ENCODE results near the gene MCU.
"Not testable (repeated sequence)": the region's sequence is repeated elsewhere in the genome, so short reads cannot be mapped to it uniquely, and the experiment has no call there.

Gene MCU

GRCh38 chr10:72732521-72732920 lies 40.6 kb downstream of the MCU start:
- DNase-seq: no peak

GRCh38 chr10:72733989-72734388 lies 42.0 kb downstream of the MCU start:
- DNase-seq: no peak

GRCh38 chr10:72735288-72735936 lies 43.5 kb downstream of the MCU start:
- no peak for DNase-seq

- no peak for DNase-seq
Measured at GRCh38 chr10:72736176-72736827, 44.4 kb downstream of the MCU start.

GRCh38 chr10:72736828-72737220 lies 44.9 kb downstream of the MCU start:
- no peak for DNase-seq

- DNase-seq: not testable (repeated sequence)
Measured at GRCh38 chr10:72737357-72737756, 45.4 kb downstream of the MCU start.

GRCh38 chr10:72738486-72738885 lies 46.5 kb downstream of the MCU start:
- DNase-seq: no peak

GRCh38 chr10:72740528-72740927 lies 48.6 kb downstream of the MCU start:
- DNase-seq: no peak

- no peak for DNase-seq
Measured at GRCh38 chr10:72742092-72742491, 50.1 kb downstream of the MCU start.

- DNase-seq: no peak
Measured at GRCh38 chr10:72742797-72743196, 50.9 kb downstream of the MCU start.

GRCh38 chr10:72744566-72744965 lies 52.6 kb downstream of the MCU start:
- no peak for DNase-seq

- DNase-seq: no peak
Measured at GRCh38 chr10:72746426-72747363, 54.8 kb downstream of the MCU start.

- no peak for DNase-seq
Measured at GRCh38 chr10:72747521-72747920, 55.6 kb downstream of the MCU start.

- no peak for DNase-seq
Measured at GRCh38 chr10:72753760-72754231, 61.9 kb downstream of the MCU start.

GRCh38 chr10:72754275-72755032 lies 62.5 kb downstream of the MCU start:
- DNase-seq: no peak

- no peak for DNase-seq
Measured at GRCh38 chr10:72756674-72757385, 64.9 kb downstream of the MCU start.

GRCh38 chr10:72757732-72758131 lies 65.8 kb downstream of the MCU start:
- DNase-seq: no peak

- DNase-seq: not testable (repeated sequence)
Measured at GRCh38 chr10:72758930-72759329, 67.0 kb downstream of the MCU start.

GRCh38 chr10:72759584-72759983 lies 67.6 kb downstream of the MCU start:
- no peak for DNase-seq

- DNase-seq: no peak
Measured at GRCh38 chr10:72761498-72761897, 69.6 kb downstream of the MCU start.

GRCh38 chr10:72762042-72762441 lies 70.1 kb downstream of the MCU start:
- no peak for DNase-seq

GRCh38 chr10:72763201-72763600 lies 71.3 kb downstream of the MCU start:
- DNase-seq: no peak
